ACC112 (cell line): ENCODE measurements around the gene FCHO2.
"Not testable (repeated sequence)": the region's sequence is repeated elsewhere in the genome, so short reads cannot be mapped to it uniquely, and the experiment has no call there.

Experiments
- H2AFZ ChIP-seq: fragments of 200-600 bp; sonication (generic); one replicate; pipeline ENCODE4 v1.6.0; 2017; ENCODE audit warnings: antibody characterized with exemption, low read length; ENCODE audit not compliant: unreplicated experiment
- H3K27ac ChIP-seq: fragments of 200-600 bp; sonication (generic); 2 replicates; pipeline ENCODE4 v1.5.1; 2014; ENCODE audit warnings: low read depth, mild to moderate bottlenecking, antibody characterized with exemption, low read length, moderate library complexity
- H3K27me3 ChIP-seq: fragments of 200-600 bp; sonication (generic); 2 replicates; pipeline ENCODE4 v1.6.1; 2014; ENCODE audit warnings: mild to moderate bottlenecking, antibody characterized with exemption, low read length, moderate library complexity, mixed read lengths; ENCODE audit not compliant: insufficient read depth
- H3K36me3 ChIP-seq: fragments of 200-600 bp; sonication (generic); 2 replicates; pipeline ENCODE4 v1.6.1; 2016; ENCODE audit warnings: mild to moderate bottlenecking, antibody characterized with exemption, low read length, moderate library complexity, mixed read lengths; ENCODE audit not compliant: insufficient read depth
- H3K4me1 ChIP-seq: fragments of 200-600 bp; sonication (generic); one replicate; pipeline ENCODE4 v1.6.1; 2016; ENCODE audit warnings: low read length, mixed read lengths; ENCODE audit not compliant: insufficient read depth, unreplicated experiment, control insufficient read depth
- H3K4me3 ChIP-seq: fragments of 200-600 bp; sonication (generic); 2 replicates; pipeline ENCODE4 v1.5.1; 2014; ENCODE audit warnings: mild to moderate bottlenecking, low read depth, low read length
- H3K79me2 ChIP-seq: fragments of 200-600 bp; sonication (generic); one replicate; pipeline ENCODE4 v1.6.0; 2016; ENCODE audit warnings: low read length; ENCODE audit not compliant: control insufficient read depth, unreplicated experiment, insufficient read depth

The FCHO2 gene

DNA sequence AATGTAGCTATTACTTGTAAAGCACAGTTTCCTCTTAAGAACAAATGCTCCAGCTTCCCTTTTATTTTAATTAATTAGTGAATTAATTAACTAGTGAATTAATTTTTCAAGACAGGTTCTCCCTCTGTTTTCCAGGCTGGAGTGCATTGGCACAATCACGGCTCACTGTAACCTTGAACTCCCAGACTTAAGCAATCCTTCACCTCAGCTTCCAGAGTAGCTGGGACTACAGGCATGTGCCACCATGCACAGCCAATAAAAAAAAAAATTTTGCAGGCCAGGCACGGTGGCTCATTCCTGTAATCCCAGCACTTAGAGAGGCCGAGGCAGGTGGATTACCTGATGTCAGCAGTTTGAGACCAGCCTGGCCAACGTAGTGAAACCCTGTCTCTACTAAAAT lies 44.1 kb downstream of the FCHO2 start:
- no peak overlapping the region for H3K4me3 ChIP-seq
- no peaks in the 10 kb centered on the region for H3K27me3 ChIP-seq
- H3K79me2 ChIP-seq: no peaks in the 10 kb centered on the region
- no peak overlapping the region for H3K27ac ChIP-seq
- H2AFZ ChIP-seq: no peak overlapping the region
- no peaks in the 10 kb centered on the region for H3K4me1 ChIP-seq
- H3K36me3 ChIP-seq: 0 out of 2 replicates have a peak, but pooled peaks cover 3% of the 10 kb centered on the region

DNA sequence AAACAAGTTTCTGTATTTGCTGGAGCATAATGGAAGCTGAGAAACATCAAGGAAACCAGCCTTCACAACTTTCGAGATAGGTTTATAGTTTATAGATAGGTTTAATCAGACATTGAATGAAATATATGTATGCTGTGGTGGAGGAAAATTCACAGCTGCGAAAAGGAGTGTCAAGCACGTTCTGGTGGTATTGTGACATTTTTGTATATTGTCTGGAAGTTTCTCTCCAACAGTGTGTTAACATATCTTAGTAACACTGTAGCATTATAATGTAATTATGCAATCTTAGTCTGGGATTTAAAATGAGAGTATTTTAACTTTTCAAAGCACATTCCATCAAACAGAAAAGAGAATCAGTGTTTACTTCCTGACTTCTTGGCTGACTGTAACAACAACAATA lies 50.0 kb downstream of the FCHO2 start:
- Histone ChIP-seq H2AFZ (no peak overlapping the region), H3K79me2 (no peaks in the 10 kb centered on the region), H3K27me3 (no peaks in the 10 kb centered on the region), H3K27ac (no peak overlapping the region), H3K36me3 (no peaks in the 10 kb centered on the region), H3K4me1 (no peaks in the 10 kb centered on the region), H3K4me3 (no peak overlapping the region)

DNA sequence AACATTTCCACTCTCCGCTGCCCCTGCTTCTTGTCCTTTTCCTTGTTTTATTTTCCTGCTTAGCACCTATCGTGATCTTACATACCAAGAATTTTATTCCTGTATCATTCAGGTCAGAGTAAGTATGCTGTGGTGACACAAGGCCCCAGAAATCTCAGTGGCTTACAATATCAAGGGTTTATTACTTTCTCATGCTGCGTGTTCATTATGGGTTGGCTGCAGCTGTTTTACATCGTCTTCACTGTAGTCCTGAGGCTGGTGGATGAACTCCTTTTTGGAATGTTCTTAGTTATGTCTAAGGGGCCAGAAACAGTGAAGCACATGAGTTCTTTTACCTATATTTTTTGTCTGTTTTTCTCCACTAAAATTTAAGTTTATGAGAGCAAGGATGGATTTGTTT lies 51.2 kb downstream of the FCHO2 start:
- Histone ChIP-seq H3K4me3 (no peak overlapping the region), H2AFZ (no peak overlapping the region), H3K79me2 (no peaks in the 10 kb centered on the region), H3K4me1 (no peaks in the 10 kb centered on the region), H3K36me3 (no peaks in the 10 kb centered on the region), H3K27ac (no peak overlapping the region), H3K27me3 (no peaks in the 10 kb centered on the region)

DNA sequence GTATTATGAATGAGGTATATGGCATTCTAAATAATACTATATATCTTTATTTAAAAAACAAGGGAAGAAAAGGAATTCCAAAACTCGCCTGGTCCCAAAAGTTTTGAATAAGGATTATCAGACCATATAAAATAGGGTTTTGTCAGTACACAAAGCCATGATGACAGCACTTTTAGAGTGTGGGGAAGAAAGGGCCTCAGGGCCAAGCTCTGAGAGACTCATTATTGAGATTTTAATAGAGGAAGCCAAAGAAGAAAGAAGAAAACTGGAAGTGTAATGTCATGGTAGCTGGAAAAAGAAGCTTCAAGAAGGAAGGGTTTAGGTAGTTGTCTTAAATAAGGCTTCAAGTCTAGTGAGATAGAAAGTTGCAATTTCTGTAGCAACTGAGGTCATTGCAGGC lies 53.0 kb downstream of the FCHO2 start:
- H3K27ac ChIP-seq: no peak overlapping the region
- no peak overlapping the region for H3K4me3 ChIP-seq
- no peaks in the 10 kb centered on the region for H3K27me3 ChIP-seq
- no peaks in the 10 kb centered on the region for H3K36me3 ChIP-seq
- H3K79me2 ChIP-seq: no peaks in the 10 kb centered on the region
- no peaks in the 10 kb centered on the region for H3K4me1 ChIP-seq
- no peak overlapping the region for H2AFZ ChIP-seq

DNA sequence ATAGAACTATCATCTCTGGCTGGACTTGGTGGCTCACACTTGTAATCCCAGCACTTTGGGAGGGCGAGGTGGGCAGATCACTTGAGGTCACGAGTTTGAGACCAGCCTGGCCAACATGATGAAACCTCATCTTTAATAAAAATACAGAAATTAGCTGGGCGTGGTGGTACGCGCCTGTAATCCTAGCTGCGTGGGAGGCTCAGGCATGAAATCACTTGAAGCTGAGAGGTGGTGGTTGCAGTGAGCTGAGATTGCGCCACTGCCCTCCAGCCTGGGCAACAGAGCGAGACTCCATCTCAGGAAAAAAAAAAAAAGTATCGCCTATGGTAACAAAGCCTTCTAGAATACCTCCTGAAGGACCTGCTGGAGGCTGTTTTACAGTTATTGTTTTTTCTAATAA lies 55.8 kb downstream of the FCHO2 start:
- H3K27me3 ChIP-seq, H3K4me1 ChIP-seq, H3K27ac ChIP-seq, H3K79me2 ChIP-seq, H3K4me3 ChIP-seq, H3K36me3 ChIP-seq, H2AFZ ChIP-seq: not testable (repeated sequence)

DNA sequence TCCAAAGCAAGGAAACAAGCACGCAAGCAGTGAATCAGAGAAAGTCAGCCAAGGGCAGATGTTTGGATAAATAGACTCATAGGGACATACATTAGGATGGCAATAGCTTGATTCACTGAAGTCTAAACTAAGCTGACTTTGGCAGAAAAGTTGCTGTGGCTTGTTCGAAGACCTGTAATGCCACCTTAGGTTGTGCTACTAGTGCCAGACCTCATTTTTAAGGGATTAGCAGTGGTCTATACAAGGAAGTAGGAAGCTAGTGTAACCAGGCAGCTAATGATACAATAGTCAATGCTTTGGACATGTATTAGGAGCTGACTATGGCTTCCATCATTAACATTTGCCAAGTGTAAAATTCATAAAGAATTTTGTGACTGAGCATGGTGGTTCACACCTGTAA lies 63.1 kb downstream of the FCHO2 start:
- Histone ChIP-seq H2AFZ (no peak overlapping the region), H3K27me3 (no peaks in the 10 kb centered on the region), H3K27ac (no peak overlapping the region), H3K36me3 (0 out of 2 replicates have a peak, but pooled peaks cover 3% of the 10 kb centered on the region), H3K4me1 (no peaks in the 10 kb centered on the region), H3K79me2 (no peaks in the 10 kb centered on the region), H3K4me3 (no peak overlapping the region)

DNA sequence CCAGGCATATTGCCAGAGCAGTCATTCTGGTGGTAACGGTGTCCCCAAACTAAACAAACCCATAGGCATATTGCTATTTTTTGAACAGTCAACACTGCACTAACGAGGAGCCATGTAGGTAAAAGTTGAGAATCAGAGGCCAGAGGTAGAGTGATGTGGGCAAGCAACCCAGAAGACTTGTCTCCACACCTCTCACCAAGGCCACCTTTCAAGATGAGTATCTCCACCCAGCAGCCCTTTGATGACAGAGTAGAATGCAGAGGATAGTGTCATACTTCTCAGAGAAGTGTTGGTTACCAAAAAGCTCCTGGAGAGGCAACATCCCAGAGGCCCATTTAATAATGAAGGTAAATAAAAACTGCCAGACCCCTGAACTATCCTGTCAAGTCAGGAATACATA lies 63.9 kb downstream of the FCHO2 start:
- H3K79me2 ChIP-seq: no peaks in the 10 kb centered on the region
- H3K4me3 ChIP-seq: no peak overlapping the region
- H3K27ac ChIP-seq: no peak overlapping the region
- H2AFZ ChIP-seq: no peak overlapping the region
- no peaks in the 10 kb centered on the region for H3K4me1 ChIP-seq
- H3K27me3 ChIP-seq: no peaks in the 10 kb centered on the region
- H3K36me3 ChIP-seq: 0 out of 2 replicates have a peak, but pooled peaks cover 3% of the 10 kb centered on the region

DNA sequence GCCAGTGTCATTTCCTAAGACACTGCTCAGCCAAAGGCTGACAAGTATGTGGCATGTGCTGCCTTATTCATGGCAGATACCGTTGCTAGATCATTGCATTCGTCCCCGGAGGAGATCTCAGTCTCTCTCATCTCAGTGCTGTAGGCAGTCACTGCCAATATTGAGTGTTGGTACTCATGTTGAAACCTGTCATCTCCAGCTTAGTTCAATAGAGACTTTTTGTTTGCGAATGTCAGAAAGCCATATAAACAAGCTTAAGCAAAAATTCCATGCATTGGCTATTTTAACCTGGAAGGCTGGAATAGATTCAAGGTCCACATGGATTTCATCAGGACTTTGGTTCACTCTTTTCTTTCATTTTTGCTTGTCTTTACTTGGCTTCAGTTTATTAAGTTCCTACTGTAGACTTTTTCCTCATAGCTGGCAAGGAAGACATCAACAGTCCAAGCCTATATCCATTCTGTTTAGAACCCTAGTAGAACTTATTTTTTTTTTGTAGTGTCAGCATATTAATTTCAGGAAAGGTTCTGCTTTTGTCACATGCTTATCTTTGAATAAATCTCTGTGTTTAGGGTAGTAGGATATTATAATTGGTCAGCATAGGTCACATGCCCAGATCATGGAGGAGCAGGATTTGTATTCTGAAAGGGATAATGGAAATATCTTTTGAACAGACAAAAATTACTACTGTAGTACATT lies 66.8 kb downstream of the FCHO2 start:
- H3K27ac ChIP-seq: no peak overlapping the region
- peaks cover 3% of the 10 kb centered on the region; the same call in 1 of the 2 replicates for H3K36me3 ChIP-seq
- H3K4me3 ChIP-seq: no peak overlapping the region
- no peaks in the 10 kb centered on the region for H3K27me3 ChIP-seq
- no peak overlapping the region for H2AFZ ChIP-seq
- H3K79me2 ChIP-seq: no peaks in the 10 kb centered on the region
- H3K4me1 ChIP-seq: no peaks in the 10 kb centered on the region

DNA sequence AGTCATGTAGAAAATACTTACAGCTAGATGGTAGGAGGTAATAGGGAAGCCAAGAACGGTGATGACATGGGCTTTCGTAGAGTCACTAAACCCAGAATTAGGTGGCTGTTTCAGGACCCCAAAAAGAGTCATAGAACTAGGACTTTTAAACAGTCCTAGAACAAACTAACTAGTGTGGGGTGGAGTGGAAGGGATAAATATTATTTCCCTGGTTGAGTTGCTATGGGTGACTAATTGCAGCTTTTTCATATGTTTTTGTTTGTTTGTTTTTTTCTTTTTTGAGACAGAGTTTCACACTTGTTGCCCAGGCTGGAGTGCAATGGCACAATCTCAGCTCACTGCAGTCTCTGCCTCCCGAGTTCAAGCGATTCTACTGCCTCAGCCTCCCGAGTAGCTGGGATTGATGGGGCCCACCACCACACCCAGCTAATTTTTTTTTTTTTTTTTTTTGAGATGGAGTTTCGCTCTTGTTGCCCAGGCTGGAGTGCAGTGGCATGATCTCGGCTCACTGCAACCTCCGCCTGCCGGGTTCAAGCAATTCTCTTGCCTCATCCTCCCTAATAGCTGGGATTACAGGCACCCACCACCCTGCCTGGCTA lies 69.2 kb downstream of the FCHO2 start:
- not testable (repeated sequence) for H3K27me3 ChIP-seq, H3K79me2 ChIP-seq, H3K4me1 ChIP-seq, H3K36me3 ChIP-seq, H3K4me3 ChIP-seq, H2AFZ ChIP-seq
- peak overlapping the region; percentile 60 for H3K27ac ChIP-seq

DNA sequence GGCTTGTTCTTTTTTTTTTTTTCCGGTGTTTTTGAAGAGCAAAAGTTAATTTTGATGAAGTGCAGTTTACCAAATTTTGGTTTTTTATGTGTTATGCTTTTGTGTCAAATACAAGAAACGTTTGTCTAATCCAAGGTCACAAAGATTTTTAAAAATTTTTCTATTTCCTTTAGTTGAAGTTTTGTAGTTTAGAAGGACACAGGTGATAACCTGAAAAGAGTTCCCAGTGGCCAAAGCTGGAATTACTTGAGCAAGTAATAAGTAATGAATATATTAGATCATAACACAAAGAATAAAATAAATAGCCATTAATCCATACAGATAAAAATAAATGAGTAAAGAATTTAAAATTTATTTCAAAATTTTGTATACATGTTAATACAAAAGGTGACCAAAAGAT lies 71.5 kb downstream of the FCHO2 start:
- Histone ChIP-seq H3K4me3 (no peak overlapping the region), H2AFZ (no peak overlapping the region), H3K4me1 (peaks cover 29% of the 10 kb centered on the region), H3K79me2 (no peaks in the 10 kb centered on the region), H3K27me3 (no peaks in the 10 kb centered on the region), H3K36me3 (no peaks in the 10 kb centered on the region; the same call in 1 of the 2 replicates), H3K27ac (no peak overlapping the region)

DNA sequence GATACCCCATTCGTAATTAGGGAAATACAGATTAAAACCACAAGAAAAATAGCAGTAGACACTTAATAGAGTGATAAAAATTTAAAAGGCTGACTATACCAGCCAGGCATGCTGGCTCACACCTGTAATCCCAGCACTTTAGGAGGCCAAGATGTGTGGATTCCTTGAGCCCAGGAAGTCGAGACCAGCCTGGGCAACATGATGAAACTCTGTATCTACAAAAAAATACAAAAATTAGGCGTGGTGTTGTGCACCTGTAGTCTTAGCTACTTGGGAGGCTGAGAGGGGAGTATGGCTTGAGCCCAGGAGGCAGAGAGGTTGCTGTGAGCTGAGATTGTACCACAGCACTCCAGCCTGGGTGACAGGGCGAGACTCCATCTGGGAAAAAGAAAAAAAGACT lies 72.0 kb downstream of the FCHO2 start:
- no peaks in the 10 kb centered on the region for H3K27me3 ChIP-seq
- H3K4me1 ChIP-seq: peaks cover 33% of the 10 kb centered on the region
- H3K27ac ChIP-seq: no peak overlapping the region
- no peak overlapping the region for H3K4me3 ChIP-seq
- no peak overlapping the region for H2AFZ ChIP-seq
- H3K36me3 ChIP-seq: no peaks in the 10 kb centered on the region; the same call in 1 of the 2 replicates
- no peaks in the 10 kb centered on the region for H3K79me2 ChIP-seq
